Endothelial cell of umbilical vein (primary cell): ENCODE data around the gene CAPN8. TPM values are rescaled to one million over a fixed set of nuclear protein-coding genes. Genes with fewer than 3 reads are reported as not detected.

Experiments
- BruUV-seq: library from RNA; stranded (reverse); fragments of 400-500 nt; replicated peaks from 2 replicates; lab custom pipeline; 2021; lab: Mats Ljungman, UMichigan
- CTCF ChIA-PET: fragments of 300-600, 350-600 bp; sonication (Branson Sonifier 250); formaldehyde crosslinking; loops from one replicate; lab custom pipeline; 2021; ENCODE audit warnings: antibody characterized with exemption, inconsistent platforms; lab: Charles Lee
- POLR2A ChIA-PET: fragments of 300-600, 350-600 bp; sonication (Branson Sonifier 250); formaldehyde crosslinking; loops from one replicate; lab custom pipeline; 2021; ENCODE audit warnings: antibody characterized with exemption, inconsistent platforms; lab: Charles Lee
- DNase-seq: peaks from one replicate; pipeline ENCODE4 v3.0.0-alpha.2; 2011; ENCODE audit warnings: low read depth, low spot score
- FAIRE-seq: peaks from 2 replicates; lab custom pipeline; 2011; peaks lifted over from hg19 to GRCh38; lab: Jason Lieb, UNC
- H2AFZ ChIP-seq: 2 replicates; pipeline ENCODE4 v1.6.0; 2012; ENCODE audit warnings: low read depth, low read length, control low read depth, inconsistent platforms
- H3K27ac ChIP-seq: 2 replicates; pipeline ENCODE4 v1.5.1; 2011; ENCODE audit warnings: low read depth, mild to moderate bottlenecking, control low read depth, low read length, moderate library complexity; ENCODE audit not compliant: insufficient read depth
- H3K27me3 ChIP-seq, 2 experiments: 2 replicates each; pipeline versions ENCODE4 v1.6.0 to v1.6.1; 2011; ENCODE audit warnings: low read length in 2 of 2, mixed read lengths in 1 of 2; ENCODE audit not compliant: control insufficient read depth in 2 of 2, insufficient read depth in 2 of 2
- H3K36me3 ChIP-seq, 2 experiments: 2 replicates in 1 of 2; 3 replicates in 1 of 2; pipeline ENCODE4 v1.5.1; 2011; ENCODE audit warnings: low read length in 2 of 2, mild to moderate bottlenecking in 1 of 2, moderate library complexity in 1 of 2; ENCODE audit not compliant: control insufficient read depth in 2 of 2, insufficient read depth in 2 of 2; ENCODE audit errors: extremely low read depth in 1 of 2
- H3K4me1 ChIP-seq: 3 replicates; pipeline ENCODE4 v1.5.1; 2011; ENCODE audit warnings: mild to moderate bottlenecking, low read length; ENCODE audit not compliant: control insufficient read depth, insufficient read depth; ENCODE audit errors: extremely low read depth
- H3K4me2 ChIP-seq: 2 replicates; pipeline ENCODE4 v1.6.1; 2011; ENCODE audit warnings: low read length, control low read depth, mixed read lengths; ENCODE audit not compliant: insufficient read depth
- H3K4me3 ChIP-seq, 3 experiments: fragments of 200-600 bp in 1 of 3; sonication (generic), shearing (Covaris generic) in 1 of 3; replicated peaks in 1 of 3; 2 replicates each; pipeline ENCODE4 v1.5.1; 2011 to 2016; ENCODE audit warnings: control low read depth in 3 of 3, low read length in 3 of 3, mild to moderate bottlenecking in 2 of 3, inconsistent platforms in 1 of 3, low read depth in 1 of 3, moderate library complexity in 1 of 3; ENCODE audit not compliant: insufficient read depth in 1 of 3
- H3K79me2 ChIP-seq: 2 replicates; pipeline ENCODE4 v1.6.0; 2012; ENCODE audit warnings: low read length, inconsistent platforms; ENCODE audit not compliant: control insufficient read depth, insufficient read depth
- H3K9ac ChIP-seq: replicated peaks from 2 replicates; pipeline ENCODE3; 2011; ENCODE audit warnings: low read length, control low read depth; ENCODE audit not compliant: insufficient read depth; ENCODE audit errors: extremely low read depth
- H3K9me1 ChIP-seq: replicated peaks from 3 replicates; pipeline ENCODE4 v1.6.0; 2011; ENCODE audit warnings: mild to moderate bottlenecking, low read length; ENCODE audit not compliant: control insufficient read depth, insufficient read depth; ENCODE audit errors: extremely low read depth
- H3K9me3 ChIP-seq: replicated peaks from 2 replicates; pipeline ENCODE4 v1.5.1; 2012; ENCODE audit warnings: low read length, inconsistent platforms; ENCODE audit not compliant: control insufficient read depth, insufficient read depth
- H4K20me1 ChIP-seq: replicated peaks from 2 replicates; pipeline ENCODE3; 2011; ENCODE audit warnings: mild to moderate bottlenecking, low read length; ENCODE audit not compliant: control insufficient read depth, insufficient read depth; ENCODE audit errors: extremely low read depth
- EZH2 ChIP-seq: IDR thresholded peaks from 2 replicates; pipeline ENCODE4 v1.6.1; 2012; ENCODE audit warnings: borderline replicate concordance, low read depth, mild to moderate bottlenecking, moderate library complexity, low read length, inconsistent platforms; ENCODE audit not compliant: severe bottlenecking
- FOS ChIP-seq: IDR thresholded peaks from 2 replicates; pipeline ENCODE4 v1.6.1; 2011; ENCODE audit warnings: mild to moderate bottlenecking, low read length, moderate library complexity, borderline replicate concordance; ENCODE audit not compliant: insufficient read depth
- GATA2 ChIP-seq: IDR thresholded peaks from 2 replicates; pipeline ENCODE4 v1.7.0; 2011; ENCODE audit warnings: low read depth, mild to moderate bottlenecking, moderate library complexity, mixed read lengths, low read length; ENCODE audit not compliant: insufficient read length, insufficient read depth
- JUN ChIP-seq: IDR thresholded peaks from 2 replicates; pipeline ENCODE4 v1.6.1; 2011; ENCODE audit warnings: borderline replicate concordance, low read depth; ENCODE audit not compliant: insufficient read length, insufficient read depth
- MAX ChIP-seq: IDR thresholded peaks from 2 replicates; pipeline ENCODE4 v1.6.1; 2011; ENCODE audit not compliant: insufficient read depth, insufficient read length
- MYC ChIP-seq: IDR thresholded peaks from one replicate; pipeline ENCODE4 v1.6.1; 2011; ENCODE audit warnings: mild to moderate bottlenecking, low read depth, low read length
- POLR2A ChIP-seq: IDR thresholded peaks from 2 replicates; pipeline ENCODE4 v1.6.1; 2012; ENCODE audit warnings: low read depth, mild to moderate bottlenecking, control low read depth, low read length
- POLR2AphosphoS5 ChIP-seq: IDR thresholded peaks from 2 replicates; pipeline ENCODE4 v1.6.1; 2012; ENCODE audit warnings: low read depth, mild to moderate bottlenecking, control low read depth, low read length, moderate library complexity; ENCODE audit not compliant: insufficient read depth
- dilution Hi-C: fragments of 300-500 bp; cut with MboI; formaldehyde crosslinking; loops from one replicate; pipeline ENCODE4 v1.15.0; 2019; ENCODE audit warnings: low sequenced_read_pairs; ENCODE audit not compliant: extremely low pct_ligation_motif_present
- intact Hi-C: fragments of 100-400 bp; cut with micrococcal nuclease; formaldehyde crosslinking; loops from one replicate; pipeline ENCODE4 v1.10.0; 2022
- polyA plus RNA-seq, 4 experiments: library from polyadenylated mRNA; depleted of rRNA in 3 of 4; stranded (reverse) in 3 of 4; unstranded in 1 of 4; fragments of >200 nt; gene quantifications; 2 replicates each; pipeline versions ENCODE4 v1.2.1 to v1.2.3, GENCODE V29; 2011 to 2012; ENCODE audit warnings: missing spikeins in 1 of 4
- total RNA-seq: library from RNA; stranded (reverse); gene quantifications from 2 replicates; pipeline ENCODE4 v1.2.3, GENCODE V29; 2021
- TF ChIP-seq, protein P1 (sequence below), 2 donors: IDR thresholded peaks; 1 replicate in 1 of 2; 2 replicates in 1 of 2; pipeline ENCODE4 v1.5.1; 2011; ENCODE audit warnings: low read length in 2 of 2, mild to moderate bottlenecking in 2 of 2, moderate library complexity in 2 of 2, control low read depth in 1 of 2, inconsistent platforms in 1 of 2, low read depth in 1 of 2; ENCODE audit not compliant: insufficient read depth in 1 of 2; ENCODE audit errors: extremely low read depth in 1 of 2

Gene CAPN8
- total and polyA plus RNA-seq, 2 donors (not counting 3 experiments of a cell fraction or from before 2014, with no cell fraction given) = not detected

DNA sequence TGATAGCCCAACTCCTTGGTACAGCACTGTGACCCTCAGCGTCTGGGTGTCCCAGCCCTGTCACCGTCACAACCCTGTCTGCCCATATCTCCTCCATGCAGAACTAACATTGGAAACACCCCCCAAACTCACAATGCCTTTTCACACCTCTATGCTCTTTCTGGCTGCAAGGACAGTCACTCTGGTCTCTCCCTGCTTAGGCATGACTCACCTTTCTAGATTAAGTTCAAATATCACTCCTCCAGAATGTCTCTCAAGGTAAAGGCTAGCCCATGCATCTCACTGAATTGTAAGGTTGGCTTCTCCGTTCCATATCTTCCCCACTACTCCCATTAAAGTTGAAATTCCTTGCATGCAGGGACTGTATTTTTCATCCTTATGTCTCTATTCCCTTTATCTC lies 17.0 kb upstream of the CAPN8 start:
- BruUV-seq = no TSS peak
- POLR2A ChIA-PET = no interaction called here
- Histone ChIP-seq H3K4me2 (no peak overlapping the region), H3K36me3 (no peaks in the 10 kb centered on the region), H3K27ac (no peak overlapping the region), H4K20me1 (no peaks in the 10 kb centered on the region), H3K79me2 (no peaks in the 10 kb centered on the region), H2AFZ (no peak overlapping the region), H3K4me3 (no peak overlapping the region), H3K4me1 (no peaks in the 10 kb centered on the region), H3K9me1 (no peaks in the 10 kb centered on the region), H3K9me3 (no peaks in the 10 kb centered on the region), H3K27me3 (peaks cover 10 to 24% of the 10 kb centered on the region in 2 experiments), H3K9ac (no peak overlapping the region)
- dilution Hi-C loops (no loop called here), intact Hi-C loops (loop anchor here (5.0 kb wide), 1 partner anchor 600 kb away; no protein-coding TSS in a partner anchor)
- CTCF ChIA-PET = interaction anchor here (2.2 to 8.5 kb wide), 2 partner anchors 125 to 549 kb away, joined by 30 to 104 read pairs; no protein-coding TSS in a partner anchor
- DNase-seq = no peak
- TF ChIP-seq POLR2A (no peak), GATA2 (no peak), POLR2AphosphoS5 (no peak), JUN (no peak), EZH2 (no peak), MYC (no peak), FOS (no peak), MAX (no peak)
- TF ChIP-seq, protein P1, sequence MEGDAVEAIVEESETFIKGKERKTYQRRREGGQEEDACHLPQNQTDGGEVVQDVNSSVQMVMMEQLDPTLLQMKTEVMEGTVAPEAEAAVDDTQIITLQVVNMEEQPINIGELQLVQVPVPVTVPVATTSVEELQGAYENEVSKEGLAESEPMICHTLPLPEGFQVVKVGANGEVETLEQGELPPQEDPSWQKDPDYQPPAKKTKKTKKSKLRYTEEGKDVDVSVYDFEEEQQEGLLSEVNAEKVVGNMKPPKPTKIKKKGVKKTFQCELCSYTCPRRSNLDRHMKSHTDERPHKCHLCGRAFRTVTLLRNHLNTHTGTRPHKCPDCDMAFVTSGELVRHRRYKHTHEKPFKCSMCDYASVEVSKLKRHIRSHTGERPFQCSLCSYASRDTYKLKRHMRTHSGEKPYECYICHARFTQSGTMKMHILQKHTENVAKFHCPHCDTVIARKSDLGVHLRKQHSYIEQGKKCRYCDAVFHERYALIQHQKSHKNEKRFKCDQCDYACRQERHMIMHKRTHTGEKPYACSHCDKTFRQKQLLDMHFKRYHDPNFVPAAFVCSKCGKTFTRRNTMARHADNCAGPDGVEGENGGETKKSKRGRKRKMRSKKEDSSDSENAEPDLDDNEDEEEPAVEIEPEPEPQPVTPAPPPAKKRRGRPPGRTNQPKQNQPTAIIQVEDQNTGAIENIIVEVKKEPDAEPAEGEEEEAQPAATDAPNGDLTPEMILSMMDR (IDR thresholded peaks at IDR 0.05; ENCODE audit: extremely low read depth in 1 of 2, insufficient read depth in 1 of 2, low read depth in 1 of 2, low read length in 2 of 2) = no peak
- FAIRE-seq = no peak
